Suppressor macrophage treated with lipopolysaccharide for 1 hour (primary cell): Measurements from ENCODE around the gene DIAPH1.

Experiments
- DNase-seq, 3 donors: peaks; one replicate each; pipeline ENCODE4 v3.0.0-alpha.2; 2020 to 2022

DIAPH1 gene

DNA sequence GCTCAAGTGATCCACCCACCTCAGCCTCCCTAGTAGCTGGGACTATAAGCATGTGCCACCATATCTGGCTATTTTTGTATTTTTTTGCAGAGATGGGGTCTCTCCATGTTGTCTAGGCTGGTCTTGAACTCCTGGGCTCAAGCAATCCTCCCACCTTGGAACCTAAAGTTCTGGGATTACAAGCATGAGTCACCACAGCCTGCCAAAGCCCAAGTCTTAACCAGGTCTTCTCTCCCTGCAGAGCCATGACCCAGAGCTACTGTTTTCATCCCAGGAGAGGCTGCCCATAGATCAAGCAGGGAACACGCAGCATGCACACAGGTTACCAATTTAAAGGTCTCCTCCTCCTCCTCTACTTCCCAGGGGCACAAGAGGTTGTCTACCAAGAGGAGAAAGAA is 100.2 kb downstream of the DIAPH1 start:
- no peak for DNase-seq

- no peak for DNase-seq
Measured at GRCh38 chr5:141517880-141518617, 100.8 kb downstream of the DIAPH1 start.

GRCh38 chr5:141517312-141517711 is 101.5 kb downstream of the DIAPH1 start:
- peak; percentile 47 to 55 (median 55) for DNase-seq

- no peak for DNase-seq
Measured at GRCh38 chr5:141516672-141517025, 102.2 kb downstream of the DIAPH1 start.

DNA sequence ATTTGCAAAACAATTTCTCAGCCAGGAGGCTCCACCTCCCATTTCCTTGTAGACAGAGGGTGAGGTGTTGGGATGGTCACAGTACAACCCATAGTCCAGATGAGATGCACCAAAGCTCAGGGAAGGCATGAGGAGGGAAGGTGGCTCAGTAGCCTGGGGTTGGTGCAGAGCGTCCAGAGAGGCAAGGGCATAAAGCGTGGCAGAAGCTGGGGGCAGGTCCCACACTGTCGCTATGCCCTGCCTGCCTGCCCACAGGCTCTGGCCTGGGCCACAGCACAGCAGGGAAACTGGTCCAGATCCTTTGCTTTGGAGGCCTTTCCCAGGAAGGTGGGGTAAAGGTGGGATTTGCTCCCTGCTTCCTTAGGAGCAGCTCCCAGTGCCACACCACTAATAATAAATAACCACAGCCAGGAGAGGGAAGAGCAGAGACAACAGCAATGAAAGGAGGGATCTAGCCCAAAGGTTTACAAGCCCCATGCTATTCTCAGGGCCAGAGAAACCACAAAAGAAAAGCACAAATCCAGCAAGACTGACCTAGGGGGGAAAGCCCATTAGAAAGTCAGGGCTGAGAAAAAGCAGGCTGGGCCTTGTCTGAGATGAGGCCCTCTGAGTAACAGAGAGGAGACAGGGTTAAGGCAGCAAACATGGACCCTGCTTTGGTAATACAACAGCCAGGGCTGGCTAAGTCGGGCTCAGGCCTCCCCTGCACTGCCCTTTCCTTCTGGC is 102.7 kb downstream of the DIAPH1 start:
- DNase-seq, result no peak

- no peak for DNase-seq
Measured at GRCh38 chr5:141515141-141515540, 103.7 kb downstream of the DIAPH1 start.

GRCh38 chr5:141514330-141515133 is 104.3 kb downstream of the DIAPH1 start:
- DNase-seq, result no peak

GRCh38 chr5:141513627-141514329 is 105.0 kb downstream of the DIAPH1 start:
- DNase-seq, result peak; percentile 93 to 96 (median 95)

GRCh38 chr5:141512911-141513626 is 105.7 kb downstream of the DIAPH1 start:
- DNase-seq, result peak; percentile 36 to 56 (median 38)

DNA sequence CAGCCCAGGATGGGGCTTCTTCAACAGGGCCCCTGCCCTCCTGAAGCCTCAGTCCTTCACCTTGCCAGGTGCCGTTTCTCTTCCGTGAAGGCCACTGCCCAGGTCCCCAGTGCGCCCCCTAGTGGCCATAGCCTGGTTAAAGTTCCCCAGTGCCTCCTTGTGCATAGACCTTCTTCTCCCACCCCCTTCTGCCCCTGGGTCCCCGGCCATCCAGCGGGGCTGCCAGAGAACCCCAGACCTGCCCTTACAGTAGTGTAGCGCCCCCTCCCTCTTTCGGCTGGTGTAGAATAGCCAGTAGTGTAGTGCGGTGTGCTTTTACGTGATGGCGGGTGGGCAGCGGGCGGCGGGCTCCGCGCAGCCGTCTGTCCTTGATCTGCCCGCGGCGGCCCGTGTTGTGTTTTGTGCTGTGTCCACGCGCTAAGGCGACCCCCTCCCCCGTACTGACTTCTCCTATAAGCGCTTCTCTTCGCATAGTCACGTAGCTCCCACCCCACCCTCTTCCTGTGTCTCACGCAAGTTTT is 106.3 kb downstream of the DIAPH1 start:
- DNase-seq, result peak; percentile 67 to 91 (median 73)

DNA sequence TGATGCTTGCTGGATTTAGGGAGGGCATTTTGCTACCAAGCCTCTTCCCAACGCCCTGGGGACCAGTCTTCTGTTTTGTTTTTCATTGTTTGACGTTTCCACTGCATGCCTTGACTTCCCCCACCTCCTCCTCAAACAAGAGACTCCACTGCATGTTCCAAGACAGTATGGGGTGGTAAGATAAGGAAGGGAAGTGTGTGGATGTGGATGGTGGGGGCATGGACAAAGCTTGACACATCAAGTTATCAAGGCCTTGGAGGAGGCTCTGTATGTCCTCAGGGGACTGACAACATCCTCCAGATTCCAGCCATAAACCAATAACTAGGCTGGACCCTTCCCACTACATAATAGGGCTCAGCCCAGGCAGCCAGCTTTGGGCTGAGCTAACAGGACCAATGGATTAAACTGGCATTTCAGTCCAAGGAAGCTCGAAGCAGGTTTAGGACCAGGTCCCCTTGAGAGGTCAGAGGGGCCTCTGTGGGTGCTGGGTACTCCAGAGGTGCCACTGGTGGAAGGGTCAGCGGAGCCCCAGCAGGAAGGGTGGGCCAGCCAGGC is 107.0 kb downstream of the DIAPH1 start:
- no peak for DNase-seq

- DNase-seq, result no peak
Measured at GRCh38 chr5:141510850-141511601, 107.8 kb downstream of the DIAPH1 start.

- no peak for DNase-seq
Measured at GRCh38 chr5:141510160-141510559, 108.6 kb downstream of the DIAPH1 start.

GRCh38 chr5:141508798-141509611 is 109.8 kb downstream of the DIAPH1 start:
- peak; percentile 80 to 84 (median 84) for DNase-seq

GRCh38 chr5:141508440-141508797 is 110.4 kb downstream of the DIAPH1 start:
- DNase-seq, result peak; percentile 66 to 79 (median 67)

GRCh38 chr5:141507387-141508091 is 111.3 kb downstream of the DIAPH1 start:
- no peak for DNase-seq

GRCh38 chr5:141506381-141507155 is 112.2 kb downstream of the DIAPH1 start:
- no peak for DNase-seq

DNA sequence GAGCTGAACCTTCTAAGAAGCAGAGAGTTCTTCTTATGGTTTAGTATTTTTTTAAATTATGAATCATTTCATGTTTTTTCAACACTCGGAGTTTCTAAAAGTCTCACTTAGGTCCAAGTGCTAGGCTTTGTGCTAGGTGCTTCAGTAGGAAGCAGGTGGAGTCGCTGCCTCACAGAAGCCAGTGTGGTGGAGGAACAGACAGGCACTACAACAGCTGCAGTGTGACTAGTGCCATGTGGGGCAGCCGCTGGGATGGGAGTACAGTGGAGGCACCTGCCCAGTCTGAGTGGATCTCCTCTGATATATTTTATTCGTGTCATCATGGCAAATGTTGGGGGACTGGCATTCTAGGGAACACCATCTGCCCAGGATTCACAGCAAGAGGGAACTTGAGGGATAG is 114.6 kb downstream of the DIAPH1 start:
- DNase-seq, result no peak
